GM12874 (cell line): Measurements from ENCODE around the gene NSG1.

Experiments
- TF ChIP-seq, protein P1 (sequence below): IDR thresholded peaks from 2 replicates; pipeline ENCODE4 v1.5.1; 2011; ENCODE audit warnings: low read depth, mild to moderate bottlenecking, control low read depth, low read length, moderate library complexity; ENCODE audit not compliant: insufficient read depth

The NSG1 gene

DNA sequence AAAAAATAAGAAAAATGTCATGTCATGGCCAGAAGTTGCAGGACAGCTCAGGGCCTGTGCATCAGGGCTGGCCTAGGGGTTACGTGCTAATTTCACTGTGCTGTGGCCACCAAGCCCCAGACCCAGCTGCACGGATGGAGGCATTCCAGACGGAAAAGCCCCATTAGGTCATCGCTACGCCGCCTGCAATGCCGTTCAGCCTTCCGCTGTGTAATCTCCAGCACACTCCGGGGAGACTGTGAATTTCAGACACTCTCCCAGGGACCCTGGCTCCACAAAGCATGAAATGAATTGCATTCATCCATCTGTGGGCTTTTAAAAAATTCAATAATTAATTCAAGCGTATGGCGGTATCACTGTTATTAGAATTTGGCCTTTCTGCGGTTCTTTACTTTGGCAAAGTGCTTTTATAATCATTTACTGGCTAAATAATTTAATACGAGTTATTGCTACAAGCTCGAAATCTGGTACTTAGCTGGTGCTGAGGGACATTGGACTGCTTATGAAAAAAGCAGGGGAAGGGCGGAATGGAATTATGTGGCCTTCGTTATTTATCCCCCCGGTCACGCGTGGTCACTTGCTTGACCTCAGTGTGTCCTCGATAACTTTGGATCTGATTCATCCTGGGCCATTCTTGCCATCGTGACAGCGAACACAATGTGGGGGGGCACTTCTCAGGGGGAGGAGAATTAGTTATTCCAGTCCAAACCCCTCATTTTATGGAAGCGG is 9.0 kb upstream of the NSG1 start:
- TF ChIP-seq, protein P1, sequence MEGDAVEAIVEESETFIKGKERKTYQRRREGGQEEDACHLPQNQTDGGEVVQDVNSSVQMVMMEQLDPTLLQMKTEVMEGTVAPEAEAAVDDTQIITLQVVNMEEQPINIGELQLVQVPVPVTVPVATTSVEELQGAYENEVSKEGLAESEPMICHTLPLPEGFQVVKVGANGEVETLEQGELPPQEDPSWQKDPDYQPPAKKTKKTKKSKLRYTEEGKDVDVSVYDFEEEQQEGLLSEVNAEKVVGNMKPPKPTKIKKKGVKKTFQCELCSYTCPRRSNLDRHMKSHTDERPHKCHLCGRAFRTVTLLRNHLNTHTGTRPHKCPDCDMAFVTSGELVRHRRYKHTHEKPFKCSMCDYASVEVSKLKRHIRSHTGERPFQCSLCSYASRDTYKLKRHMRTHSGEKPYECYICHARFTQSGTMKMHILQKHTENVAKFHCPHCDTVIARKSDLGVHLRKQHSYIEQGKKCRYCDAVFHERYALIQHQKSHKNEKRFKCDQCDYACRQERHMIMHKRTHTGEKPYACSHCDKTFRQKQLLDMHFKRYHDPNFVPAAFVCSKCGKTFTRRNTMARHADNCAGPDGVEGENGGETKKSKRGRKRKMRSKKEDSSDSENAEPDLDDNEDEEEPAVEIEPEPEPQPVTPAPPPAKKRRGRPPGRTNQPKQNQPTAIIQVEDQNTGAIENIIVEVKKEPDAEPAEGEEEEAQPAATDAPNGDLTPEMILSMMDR: no peak

DNA sequence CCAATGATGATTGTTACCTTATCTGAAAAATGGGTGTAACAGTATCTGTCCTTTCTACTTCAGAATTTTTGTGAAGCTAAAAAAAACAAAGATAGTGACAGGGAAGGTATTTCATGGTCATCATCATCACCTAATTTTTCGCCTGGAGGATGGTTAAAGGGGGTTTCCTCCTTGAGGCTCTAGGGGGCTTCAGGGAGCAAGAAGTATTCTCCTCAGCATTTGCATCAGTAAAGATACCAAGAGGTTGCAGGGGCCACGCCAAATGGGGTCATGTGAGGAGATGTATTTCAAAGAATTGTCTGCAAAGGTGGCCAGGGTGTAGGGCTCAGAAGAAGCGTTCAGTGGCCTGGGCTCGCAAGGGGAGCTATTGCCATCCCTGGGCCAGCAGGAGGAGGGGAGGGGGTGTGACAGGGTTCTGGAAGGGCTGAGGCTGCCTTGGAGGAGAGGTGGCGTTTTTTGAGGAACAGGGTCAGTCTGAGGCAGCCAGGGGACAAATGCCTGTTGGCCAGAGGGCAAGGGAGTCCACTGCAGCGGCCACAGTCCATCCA is 7.3 kb upstream of the NSG1 start:
- TF ChIP-seq, protein P1: no peak

DNA sequence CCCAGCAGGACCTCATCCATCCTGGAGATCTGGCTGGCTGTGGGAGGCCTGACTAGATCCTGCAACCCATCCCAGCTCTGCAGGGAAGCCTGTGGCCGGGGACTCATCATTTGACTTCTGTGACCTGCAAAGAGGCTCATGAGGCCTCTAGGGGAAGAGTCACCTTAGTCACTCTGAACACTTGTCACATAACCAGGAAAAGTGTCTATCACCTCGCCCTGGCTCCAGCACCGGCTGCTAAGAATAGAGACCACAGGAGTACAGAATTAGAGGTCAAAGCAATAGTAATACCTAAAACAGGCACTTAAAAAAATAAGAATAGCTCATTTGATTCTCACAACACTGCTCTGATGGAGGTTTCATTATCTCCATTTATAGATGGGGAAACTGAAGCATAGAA is 3.8 kb upstream of the NSG1 start:
- TF ChIP-seq, protein P1: no peak

DNA sequence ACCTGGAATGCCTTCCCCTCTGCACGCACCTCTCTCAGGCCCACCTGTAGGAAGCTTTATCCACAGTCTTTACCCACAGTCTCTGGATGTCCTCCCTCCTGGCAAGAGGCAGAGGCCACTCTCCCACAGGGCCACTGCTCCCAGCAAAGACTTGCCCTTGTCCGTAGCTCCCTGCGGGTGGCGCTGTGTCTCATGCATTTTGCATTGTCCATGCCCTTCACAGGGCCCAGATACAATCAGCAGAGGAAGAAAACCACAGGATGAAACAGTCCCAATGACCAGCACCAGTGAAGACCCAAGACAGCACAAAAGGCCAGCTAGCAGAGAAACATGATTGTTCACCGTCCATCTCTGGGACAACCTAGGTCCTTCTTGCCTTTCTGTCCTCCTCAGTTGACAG is 2.1 kb upstream of the NSG1 start:
- TF ChIP-seq, protein P1: peak; percentile 27; the same call in 1 of the 2 replicates

DNA sequence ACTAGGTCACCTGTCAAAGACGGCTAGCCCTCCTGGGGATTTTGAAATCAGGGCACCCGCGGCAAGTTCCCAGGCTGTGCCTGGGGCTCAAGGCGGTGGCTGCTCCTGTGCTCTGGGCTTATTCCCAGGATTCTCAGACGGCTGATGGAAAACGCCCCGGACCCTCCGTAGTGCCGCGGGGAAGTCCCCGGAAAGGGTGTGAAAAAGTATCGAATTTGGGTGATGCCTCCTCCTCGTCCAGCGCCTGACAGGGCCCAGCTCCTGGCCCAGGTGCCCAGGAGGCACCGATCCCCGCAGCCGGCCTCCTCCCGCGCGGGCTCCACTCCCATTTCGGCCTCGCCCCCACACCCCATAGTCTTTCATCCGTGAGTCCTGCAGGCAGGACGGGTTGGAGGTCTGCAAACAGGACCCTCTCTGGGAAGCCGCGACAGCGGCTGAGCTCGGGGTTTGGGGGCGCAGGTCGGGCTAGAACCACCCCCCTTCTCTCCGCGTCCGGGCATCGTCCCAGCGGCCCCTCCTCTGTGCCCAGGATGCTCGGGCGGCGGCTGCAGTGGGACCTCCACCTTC is 1.1 kb upstream of the NSG1 start:
- TF ChIP-seq, protein P1: no peak

DNA sequence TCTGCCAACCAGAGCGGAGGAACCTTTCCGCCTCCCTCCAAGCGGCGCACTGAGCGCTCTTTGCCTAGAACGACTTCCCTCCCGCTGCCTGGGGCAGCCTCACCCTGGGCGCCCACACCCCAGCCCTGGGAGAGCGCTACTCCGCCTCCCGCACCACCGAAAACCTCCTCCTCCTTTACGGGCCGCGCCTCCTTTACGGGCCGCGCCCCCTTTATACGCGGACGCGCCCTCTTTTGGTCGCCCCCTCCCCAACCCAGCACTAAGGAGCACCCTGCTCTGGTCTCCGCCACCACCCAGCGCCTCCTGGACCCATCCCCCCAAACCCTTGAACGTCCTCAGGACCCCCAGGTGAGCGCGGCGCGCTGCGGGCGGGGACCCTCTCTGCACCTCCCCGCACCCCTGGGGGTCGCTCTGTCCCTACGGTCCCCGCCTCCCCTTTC is 586 bp upstream of the NSG1 start:
- TF ChIP-seq, protein P1: no peak

DNA sequence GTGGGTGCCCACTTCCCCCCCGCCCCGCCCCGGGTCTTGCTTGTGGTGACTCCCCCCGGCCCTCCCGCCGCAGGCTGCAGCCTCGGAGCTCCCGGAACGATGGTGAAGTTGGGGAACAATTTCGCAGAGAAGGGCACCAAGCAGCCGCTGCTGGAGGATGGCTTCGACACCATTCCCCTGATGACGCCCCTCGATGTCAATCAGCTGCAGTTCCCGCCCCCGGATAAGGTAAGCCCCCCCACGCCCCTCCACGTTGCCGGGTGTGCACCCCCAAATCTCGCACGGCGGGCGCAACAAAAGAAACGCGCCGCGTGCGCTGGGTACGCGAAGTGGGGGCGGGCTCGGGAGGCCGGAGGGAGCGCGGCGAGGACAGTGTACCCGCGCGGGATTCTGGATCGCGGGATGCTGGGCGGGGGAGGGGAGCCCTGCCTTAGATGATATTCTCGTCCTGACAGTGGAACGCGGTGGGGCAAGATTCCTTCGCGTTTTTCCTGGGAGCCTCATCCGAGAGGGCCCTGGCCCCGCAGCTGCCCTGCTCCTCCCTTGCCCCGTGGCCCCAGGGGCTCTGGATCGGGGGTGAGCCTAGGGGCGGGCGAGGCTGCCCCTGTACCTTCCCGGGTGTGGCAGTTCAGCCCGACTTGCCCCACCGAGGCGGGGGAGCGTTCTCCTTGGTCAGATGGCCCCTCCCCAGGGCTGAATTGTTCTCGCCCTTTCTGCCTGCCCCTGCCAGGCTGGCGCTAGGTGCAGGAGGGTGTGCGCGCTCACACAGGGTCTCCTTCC is 819 bp downstream of the NSG1 start:
- TF ChIP-seq, protein P1: no peak
